ENCODE data around the gene JUNB.

JUNB gene

GRCh38 chr19:12766051-12766521, 25.2 kb upstream of the JUNB start:
- Histone ChIP-seq H3K36me3 (ENCODE audit: insufficient read depth, low read length) (no peaks in the 10 kb centered on the region), H3F3A (ENCODE audit: low read depth) (no peaks in the 10 kb centered on the region), H3K9me3 (ENCODE audit: insufficient read depth, low read depth, low read length) (no peaks in the 10 kb centered on the region), H4K20me1 (ENCODE audit: insufficient read depth, low read length, poor library complexity, severe bottlenecking) (no peaks in the 10 kb centered on the region), H3K4me3 (ENCODE audit: low read length, poor library complexity, severe bottlenecking) (peak overlapping the region; percentile 65), H3K9me2 (replicated peaks; ENCODE audit: low read depth, low read length) (no peaks in the 10 kb centered on the region), H3K4me2 (ENCODE audit: low read depth, low read length, poor library complexity, severe bottlenecking) (peak overlapping the region; percentile 59), H2AFZ (ENCODE audit: low read length) (peak overlapping the region; percentile 28; the same call in 1 of the 2 replicates), H3K79me2 (ENCODE audit: insufficient read depth, low read length) (no peaks in the 10 kb centered on the region), H3K9ac (ENCODE audit: low read depth, low read length, poor library complexity, severe bottlenecking) (no peak overlapping the region), H3K4me1 (ENCODE audit: insufficient read depth, low read length, poor library complexity, severe bottlenecking) (no peaks in the 10 kb centered on the region), H3K27me3 (ENCODE audit: insufficient read depth, low read length, poor library complexity, severe bottlenecking) (no peaks in the 10 kb centered on the region)
- peak; percentile 55 for TF ChIP-seq CTCF (conservative IDR thresholded peaks at IDR 0.05; ENCODE audit: low read length)
- TF ChIP-seq EZH2phosphoT487 (IDR thresholded peaks at IDR 0.05; ENCODE audit: borderline replicate concordance) = no peak

- no peaks in the 10 kb centered on the region for H3K9me2 ChIP-seq (replicated peaks; ENCODE audit: low read depth, low read length)
- no peak overlapping the region for H3K9ac ChIP-seq (ENCODE audit: low read depth, low read length, poor library complexity, severe bottlenecking)
- H2AFZ ChIP-seq (ENCODE audit: low read length) = no peak overlapping the region
- H4K20me1 ChIP-seq (ENCODE audit: insufficient read depth, low read length, poor library complexity, severe bottlenecking) = no peaks in the 10 kb centered on the region
- no peaks in the 10 kb centered on the region for H3K9me3 ChIP-seq (ENCODE audit: insufficient read depth, low read depth, low read length)
- no peaks in the 10 kb centered on the region for H3K4me1 ChIP-seq (ENCODE audit: insufficient read depth, low read length, poor library complexity, severe bottlenecking)
- no peak overlapping the region for H3K4me3 ChIP-seq (ENCODE audit: low read length, poor library complexity, severe bottlenecking)
- TF ChIP-seq EZH2phosphoT487 (IDR thresholded peaks at IDR 0.05; ENCODE audit: borderline replicate concordance) (no peak), CTCF (conservative IDR thresholded peaks at IDR 0.05; ENCODE audit: low read length) (no peak)
- H3F3A ChIP-seq (ENCODE audit: low read depth) = no peaks in the 10 kb centered on the region
- no peaks in the 10 kb centered on the region for H3K79me2 ChIP-seq (ENCODE audit: insufficient read depth, low read length)
- no peak overlapping the region for H3K4me2 ChIP-seq (ENCODE audit: low read depth, low read length, poor library complexity, severe bottlenecking)
- H3K27me3 ChIP-seq (ENCODE audit: insufficient read depth, low read length, poor library complexity, severe bottlenecking) = no peaks in the 10 kb centered on the region
- H3K36me3 ChIP-seq (ENCODE audit: insufficient read depth, low read length) = no peaks in the 10 kb centered on the region
Observed at GRCh38 chr19:12767150-12767549, 24.1 kb upstream of the JUNB start.

DNA sequence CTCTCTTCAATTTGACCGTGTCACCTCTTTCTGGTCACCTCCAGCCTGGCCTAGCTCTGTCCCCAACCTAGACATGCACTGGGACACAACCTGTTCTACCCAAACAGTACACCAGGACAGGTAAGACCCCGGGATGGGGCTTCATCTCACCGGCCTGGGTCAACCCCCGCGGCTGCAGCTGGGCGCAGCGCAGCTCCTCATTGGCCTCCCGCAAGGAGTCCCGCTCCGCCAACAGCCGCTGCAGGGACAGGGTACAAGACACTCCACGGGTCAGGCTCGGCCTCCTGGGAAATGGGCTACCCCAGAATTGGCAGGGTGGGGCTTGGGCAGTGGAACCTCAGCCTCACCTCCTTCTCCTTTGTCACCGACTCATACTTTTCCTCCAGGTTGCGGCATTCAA, 23.6 kb upstream of the JUNB start:
- H3K9ac ChIP-seq (ENCODE audit: low read depth, low read length, poor library complexity, severe bottlenecking) = no peak overlapping the region
- no peaks in the 10 kb centered on the region for H4K20me1 ChIP-seq (ENCODE audit: insufficient read depth, low read length, poor library complexity, severe bottlenecking)
- no peaks in the 10 kb centered on the region for H3K27me3 ChIP-seq (ENCODE audit: insufficient read depth, low read length, poor library complexity, severe bottlenecking)
- no peaks in the 10 kb centered on the region for H3F3A ChIP-seq (ENCODE audit: low read depth)
- no peaks in the 10 kb centered on the region for H3K4me1 ChIP-seq (ENCODE audit: insufficient read depth, low read length, poor library complexity, severe bottlenecking)
- H3K4me2 ChIP-seq (ENCODE audit: low read depth, low read length, poor library complexity, severe bottlenecking) = no peak overlapping the region
- no peak overlapping the region for H2AFZ ChIP-seq (ENCODE audit: low read length)
- no peaks in the 10 kb centered on the region for H3K9me2 ChIP-seq (replicated peaks; ENCODE audit: low read depth, low read length)
- H3K79me2 ChIP-seq (ENCODE audit: insufficient read depth, low read length) = no peaks in the 10 kb centered on the region
- no peak overlapping the region for H3K4me3 ChIP-seq (ENCODE audit: low read length, poor library complexity, severe bottlenecking)
- no peaks in the 10 kb centered on the region for H3K9me3 ChIP-seq (ENCODE audit: insufficient read depth, low read depth, low read length)
- no peaks in the 10 kb centered on the region for H3K36me3 ChIP-seq (ENCODE audit: insufficient read depth, low read length)
- TF ChIP-seq EZH2phosphoT487 (IDR thresholded peaks at IDR 0.05; ENCODE audit: borderline replicate concordance) = no peak

DNA sequence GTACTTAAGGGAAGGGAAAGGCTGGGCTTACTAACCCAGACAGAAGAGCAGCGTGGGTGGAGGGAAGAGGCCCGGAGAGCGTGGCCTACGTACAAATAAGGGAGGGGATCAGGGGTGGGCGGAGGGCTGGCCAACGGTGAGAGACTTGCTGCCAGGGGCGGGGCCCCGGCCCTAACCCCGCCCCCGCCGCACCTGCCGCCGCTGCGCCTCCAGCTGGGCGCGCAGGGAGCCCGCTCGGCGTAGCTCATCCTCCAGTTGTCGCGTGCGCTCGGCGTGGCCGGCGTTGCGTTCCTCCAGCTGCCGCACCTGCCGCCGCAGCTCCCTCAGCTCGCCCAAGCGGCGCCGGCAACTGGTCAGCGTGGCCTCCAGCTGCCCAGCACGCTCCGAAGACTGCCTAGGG, 21.6 kb upstream of the JUNB start:
- no peak for TF ChIP-seq EZH2phosphoT487 (IDR thresholded peaks at IDR 0.05; ENCODE audit: borderline replicate concordance)
- no peak for TF ChIP-seq CTCF (conservative IDR thresholded peaks at IDR 0.05; ENCODE audit: low read length)
- Histone ChIP-seq H3K4me3 (ENCODE audit: low read length, poor library complexity, severe bottlenecking) (no peak overlapping the region), H3K9me2 (replicated peaks; ENCODE audit: low read depth, low read length) (no peaks in the 10 kb centered on the region), H3K4me1 (ENCODE audit: insufficient read depth, low read length, poor library complexity, severe bottlenecking) (no peaks in the 10 kb centered on the region), H3F3A (ENCODE audit: low read depth) (no peaks in the 10 kb centered on the region), H3K4me2 (ENCODE audit: low read depth, low read length, poor library complexity, severe bottlenecking) (no peak overlapping the region), H3K79me2 (ENCODE audit: insufficient read depth, low read length) (no peaks in the 10 kb centered on the region), H3K36me3 (ENCODE audit: insufficient read depth, low read length) (no peaks in the 10 kb centered on the region), H4K20me1 (ENCODE audit: insufficient read depth, low read length, poor library complexity, severe bottlenecking) (no peaks in the 10 kb centered on the region), H2AFZ (ENCODE audit: low read length) (no peak overlapping the region), H3K27me3 (ENCODE audit: insufficient read depth, low read length, poor library complexity, severe bottlenecking) (no peaks in the 10 kb centered on the region), H3K9ac (ENCODE audit: low read depth, low read length, poor library complexity, severe bottlenecking) (no peak overlapping the region), H3K9me3 (ENCODE audit: insufficient read depth, low read depth, low read length) (no peaks in the 10 kb centered on the region)
